Measurements from ENCODE around the gene SAPCD2.
A peak's percentile ranks its signal among the peaks of the same experiment; 100 is the strongest.
"Not testable (repeated sequence)": the region's sequence is repeated elsewhere in the genome, so short reads cannot be mapped to it uniquely, and the experiment has no call there.

Gene SAPCD2

GRCh38 chr9:137070201-137070905 is at the start of gene SAPCD2:
SAPCD2 (minus strand) TSS chr9:137070557; CDS start chr9:137070460, 97 bp downstream.
- peak; percentile 67 for DNase-seq (ENCODE audit: low read depth)

GRCh38 chr9:137118092-137118603 is 47.8 kb upstream of the SAPCD2 start:
- not testable (repeated sequence) for DNase-seq (ENCODE audit: low read depth)

GRCh38 chr9:137117269-137117731 is 46.9 kb upstream of the SAPCD2 start:
- no peak for DNase-seq (ENCODE audit: low read depth)

GRCh38 chr9:137116728-137117127 is 46.4 kb upstream of the SAPCD2 start:
- DNase-seq (ENCODE audit: low read depth) = no peak

- DNase-seq (ENCODE audit: low read depth) = no peak
Observed at GRCh38 chr9:137116027-137116507, 45.7 kb upstream of the SAPCD2 start.

GRCh38 chr9:137115394-137116026 is 45.2 kb upstream of the SAPCD2 start:
- no peak for DNase-seq (ENCODE audit: low read depth)

GRCh38 chr9:137114613-137115393 is 44.4 kb upstream of the SAPCD2 start, which contains the start of gene DPP7:
DPP7 (minus strand) TSS chr9:137114733; CDS start chr9:137114713, 20 bp downstream.
- no peak for DNase-seq (ENCODE audit: low read depth)

- DNase-seq (ENCODE audit: low read depth) = no peak
Observed at GRCh38 chr9:137114220-137114612, 43.9 kb upstream of the SAPCD2 start.

GRCh38 chr9:137113385-137114159 is 43.2 kb upstream of the SAPCD2 start:
- no peak for DNase-seq (ENCODE audit: low read depth)

- no peak for DNase-seq (ENCODE audit: low read depth)
Observed at GRCh38 chr9:137112564-137113384, 42.4 kb upstream of the SAPCD2 start.

- DNase-seq (ENCODE audit: low read depth) = no peak
Observed at GRCh38 chr9:137111788-137112563, 41.6 kb upstream of the SAPCD2 start.

- no peak for DNase-seq (ENCODE audit: low read depth)
Observed at GRCh38 chr9:137110911-137111787, 40.8 kb upstream of the SAPCD2 start.

- DNase-seq (ENCODE audit: low read depth) = no peak
Observed at GRCh38 chr9:137110147-137110910, 40.0 kb upstream of the SAPCD2 start.

GRCh38 chr9:137109250-137110146 is 39.1 kb upstream of the SAPCD2 start:
- DNase-seq (ENCODE audit: low read depth) = no peak

GRCh38 chr9:137108608-137109249 is 38.4 kb upstream of the SAPCD2 start:
- no peak for DNase-seq (ENCODE audit: low read depth)

GRCh38 chr9:137107982-137108381 is 37.6 kb upstream of the SAPCD2 start:
- no peak for DNase-seq (ENCODE audit: low read depth)
